Neural cell (in vitro differentiated cells): ENCODE results near the gene SERPINB6. TPM values are rescaled to one million over a fixed set of nuclear protein-coding genes. Genes with fewer than 3 reads are reported as not detected.
A peak's percentile ranks its signal among the peaks of the same experiment; 100 is the strongest.
"Not testable (repeated sequence)": the region's sequence is repeated elsewhere in the genome, so short reads cannot be mapped to it uniquely, and the experiment has no call there.

Source experiments
- H2AFZ ChIP-seq: fragments of 200-600, 300-800 bp; sonication (generic), shearing (Covaris generic); 2 replicates; pipeline ENCODE4 v1.6.0; 2014; ENCODE audit warnings: low read depth, mild to moderate bottlenecking, antibody characterized with exemption, low read length, moderate library complexity
- H3F3A ChIP-seq: fragments of 200-600 bp; shearing (Covaris generic); 2 replicates; pipeline ENCODE4 v1.6.1; 2016; ENCODE audit warnings: mild to moderate bottlenecking, moderate library complexity, mixed read lengths, antibody characterized with exemption, low read length; ENCODE audit not compliant: insufficient read depth, poor library complexity, severe bottlenecking
- H3K27ac ChIP-seq: fragments of 200-600, 300-800 bp; sonication (generic), shearing (Covaris generic); 2 replicates; pipeline ENCODE4 v1.5.1; 2014; ENCODE audit warnings: mild to moderate bottlenecking, low read length, moderate library complexity
- H3K27me3 ChIP-seq: fragments of 300-800, 200-600 bp; sonication (generic), shearing (Covaris generic); 2 replicates; pipeline ENCODE4 v1.6.0; 2014; ENCODE audit warnings: mild to moderate bottlenecking, low read depth, low read length, moderate library complexity; ENCODE audit not compliant: insufficient read depth
- H3K36me3 ChIP-seq: fragments of 300-800, 200-600 bp; sonication (generic), shearing (Covaris generic); 2 replicates; pipeline ENCODE4 v1.5.1; 2014; ENCODE audit warnings: mild to moderate bottlenecking, antibody characterized with exemption, low read length, moderate library complexity; ENCODE audit not compliant: insufficient read depth
- H3K4me2 ChIP-seq: fragments of 300-800, 200-600 bp; sonication (generic), shearing (Covaris generic); 2 replicates; pipeline ENCODE4 v1.6.0; 2014; ENCODE audit warnings: mild to moderate bottlenecking, low read length
- H3K4me3 ChIP-seq: fragments of 300-800, 200-600 bp; sonication (generic), shearing (Covaris generic); 2 replicates; pipeline ENCODE4 v1.5.1; 2014; ENCODE audit warnings: mild to moderate bottlenecking, low read length, moderate library complexity
- H3K79me2 ChIP-seq: fragments of 200-600 bp; shearing (Covaris generic); replicated peaks from 2 replicates; pipeline ENCODE4 v1.6.0; 2014; ENCODE audit warnings: mild to moderate bottlenecking, low read length, moderate library complexity; ENCODE audit not compliant: insufficient read depth
- H3K9ac ChIP-seq: fragments of 300-800, 200-600 bp; sonication (generic), shearing (Covaris generic); 2 replicates; pipeline ENCODE4 v1.6.1; 2016; ENCODE audit warnings: mild to moderate bottlenecking, low read length, mixed read lengths
- H3K9me2 ChIP-seq: fragments of 200-600 bp; shearing (Covaris generic); 2 replicates; pipeline ENCODE4 v1.6.1; 2016; ENCODE audit warnings: mild to moderate bottlenecking, low read length, mixed read lengths; ENCODE audit not compliant: insufficient read depth
- H3K9me3 ChIP-seq: fragments of 200-600, 300-800 bp; sonication (generic), shearing (Covaris generic); 2 replicates; pipeline ENCODE4 v1.6.1; 2016; ENCODE audit warnings: mild to moderate bottlenecking, mixed run types, low read length, moderate library complexity, mixed read lengths
- H4K20me1 ChIP-seq: fragments of 200-600 bp; shearing (Covaris generic); 2 replicates; pipeline ENCODE4 v1.6.1; 2016; ENCODE audit warnings: mild to moderate bottlenecking, mixed run types; ENCODE audit not compliant: insufficient read depth
- CTCF ChIP-seq: fragments of 450-650 bp; IDR thresholded peaks from 2 replicates; pipeline ENCODE4 v1.5.1; 2014; ENCODE audit warnings: antibody characterized with exemption, mild to moderate bottlenecking, moderate library complexity; ENCODE audit not compliant: poor library complexity, severe bottlenecking
- EP300 ChIP-seq: fragments of 450-650 bp; conservative IDR thresholded peaks from 2 replicates; pipeline ENCODE4 v1.6.1; 2014; ENCODE audit warnings: antibody characterized with exemption, mild to moderate bottlenecking, moderate library complexity; ENCODE audit not compliant: poor library complexity, severe bottlenecking
- EZH2 ChIP-seq: fragments of 200-600, 300-800 bp; shearing (Covaris generic), sonication (generic); IDR thresholded peaks from 2 replicates; pipeline ENCODE4 v1.6.1; 2014; ENCODE audit warnings: antibody characterized with exemption, low read length, borderline replicate concordance, mild to moderate bottlenecking; ENCODE audit not compliant: insufficient read depth, poor library complexity, severe bottlenecking
- MXI1 ChIP-seq: fragments of 450-650 bp; conservative IDR thresholded peaks from 2 replicates; pipeline ENCODE4 v1.6.1; 2014; ENCODE audit warnings: antibody characterized with exemption, mild to moderate bottlenecking; ENCODE audit not compliant: poor library complexity, severe bottlenecking
- POLR2AphosphoS5 ChIP-seq: IDR thresholded peaks from 2 replicates; pipeline ENCODE4 v1.6.1; 2012
- RAD21 ChIP-seq: fragments of 450-650 bp; conservative IDR thresholded peaks from 2 replicates; pipeline ENCODE4 v1.6.1; 2014; ENCODE audit warnings: antibody characterized with exemption, mild to moderate bottlenecking, moderate library complexity
- REST ChIP-seq: IDR thresholded peaks from 2 replicates; pipeline ENCODE4 v1.6.1; 2012; ENCODE audit warnings: borderline replicate concordance
- SMC3 ChIP-seq: fragments of 450-650 bp; conservative IDR thresholded peaks from 2 replicates; pipeline ENCODE4 v1.6.1; 2014; ENCODE audit warnings: antibody characterized with exemption, mild to moderate bottlenecking, moderate library complexity; ENCODE audit not compliant: poor library complexity
- TAF1 ChIP-seq: IDR thresholded peaks from 2 replicates; pipeline ENCODE4 v1.6.1; 2012; ENCODE audit warnings: low read depth
- polyA plus RNA-seq: library from polyadenylated mRNA; depleted of rRNA; stranded (reverse); fragments of >200 nt; gene quantifications from 2 replicates; pipeline ENCODE4 v1.2.3, GENCODE V29; 2014

The SERPINB6 gene
- polyA plus RNA-seq, 1 donor from 2014 or later: 2.3 TPM

- not testable (repeated sequence) for H3K9me3 ChIP-seq, H3K9me2 ChIP-seq, H3K36me3 ChIP-seq, H2AFZ ChIP-seq, H3K79me2 ChIP-seq, H4K20me1 ChIP-seq, H3F3A ChIP-seq, H3K27me3 ChIP-seq
- peak overlapping the region; percentile 73 for H3K9ac ChIP-seq
- peak overlapping the region; percentile 70 for H3K27ac ChIP-seq
- H3K4me2 ChIP-seq: peak overlapping the region; percentile 88
- peak; percentile 73 for TF ChIP-seq SMC3
- peak; percentile 71 for TF ChIP-seq RAD21
- peak; percentile 80 for TF ChIP-seq CTCF
- peak overlapping the region; percentile 97 for H3K4me3 ChIP-seq
These were observed 27.1 kb upstream of the SERPINB6 start for GRCh38 chr6:2998249-2998997.

GRCh38 chr6:2993755-2994317 lies 22.5 kb upstream of the SERPINB6 start:
- no peak overlapping the region for H3K4me3 ChIP-seq
- TF ChIP-seq SMC3 (no peak), EP300 (no peak), MXI1 (no peak), EZH2 (no peak), CTCF (no peak), REST (no peak), TAF1 (no peak), POLR2AphosphoS5 (no peak), RAD21 (no peak)
- H3K27me3 ChIP-seq: no peaks in the 10 kb centered on the region

More at GRCh38 chr6:2993755-2994317, 22.5 kb upstream of the SERPINB6 start:
- Histone ChIP-seq H2AFZ (no peak overlapping the region), H3K9me3 (no peaks in the 10 kb centered on the region), H3K79me2 (peaks cover 5% of the 10 kb centered on the region), H3K4me2 (no peak overlapping the region), H3K27ac (no peak overlapping the region), H3K36me3 (no peaks in the 10 kb centered on the region), H3K9me2 (no peaks in the 10 kb centered on the region), H3K9ac (no peak overlapping the region), H4K20me1 (no peaks in the 10 kb centered on the region), H3F3A (peaks cover 11% of the 10 kb centered on the region)
